ENCODE results near the gene IL22RA2. TPM values are rescaled to one million over a fixed set of nuclear protein-coding genes. Genes with fewer than 3 reads are reported as not detected.

The IL22RA2 gene
- total and polyA plus RNA-seq, 9 of the 15 experiments (the other 6 are each of a cell fraction or from before 2014, with no cell fraction given), result 0.03 TPM; not detected in 8

- peaks cover 10 to 18% of the 10 kb centered on the region in 2 experiments; a peak in 2 of 5 replicates for H3K27me3 ChIP-seq (ENCODE audit: control insufficient read depth in 2 of 2, insufficient read depth in 2 of 2, low read length in 2 of 2)
- H3K4me2 ChIP-seq (ENCODE audit: insufficient read depth, low read length), result no peak overlapping the region
- in situ Hi-C loops (cut with MboI), result no loop called here
- intact Hi-C loops (cut with micrococcal nuclease), result no loop called here
- H4K20me1 ChIP-seq (replicated peaks; ENCODE audit: control insufficient read depth, insufficient read depth, low read length), result no peaks in the 10 kb centered on the region
- DNase-seq (ENCODE audit: extremely low read depth in 1 of 4, low spot score in 3 of 4), result no peak
- BruUV-seq (replicated peaks), result no TSS peak
- no peaks in the 10 kb centered on the region for H3K36me3 ChIP-seq (ENCODE audit: control insufficient read depth, insufficient read depth, low read length)
- CTCF ChIA-PET (ENCODE audit: low intra/inter-chr PET ratio), result no interaction called here
- H3K9ac ChIP-seq (ENCODE audit: insufficient read depth in 1 of 2, low read depth in 2 of 2, low read length in 2 of 2), result no peak overlapping the region
- H3K27ac ChIP-seq (ENCODE audit: extremely low read depth, low read depth, low read length), result no peak overlapping the region
- no peak for ATAC-seq
- POLR2A ChIA-PET, result no interaction called here
- no peak overlapping the region for H2AFZ ChIP-seq (ENCODE audit: low read depth, low read length)
- TF ChIP-seq GATAD2A (IDR thresholded peaks at IDR 0.05), result no peak
- no peak for TF ChIP-seq ZNF512 (tag; IDR thresholded peaks at IDR 0.05)
- no peaks in the 10 kb centered on the region for H3K79me2 ChIP-seq (ENCODE audit: control insufficient read depth, insufficient read depth, low read length)
- 5% methylated on average over 4 of the region's 4 CpGs for WGBS (ENCODE audit: insufficient coverage, low coverage, missing lambda C conversion rate)
- H3K4me1 ChIP-seq (replicated peaks in 1 of 2; ENCODE audit: control insufficient read depth in 2 of 2, insufficient read depth in 2 of 2, low read length in 2 of 2), result no peaks in the 10 kb centered on the region
- H3K9me3 ChIP-seq (replicated peaks; ENCODE audit: control insufficient read depth, insufficient read depth, low read depth, low read length), result no peaks in the 10 kb centered on the region
- H3K4me3 ChIP-seq, result no peak overlapping the region
- FAIRE-seq, result no peak
- no peaks in the 10 kb centered on the region for H3K9me1 ChIP-seq (ENCODE audit: control insufficient read depth, insufficient read depth, low read length)
Measured at GRCh38 chr6:137147195-137147594, 26.2 kb downstream of the IL22RA2 start.

GRCh38 chr6:137146206-137146605 is 27.2 kb downstream of the IL22RA2 start:
- Histone ChIP-seq H3K4me3 (no peak overlapping the region), H3K4me2 (ENCODE audit: insufficient read depth, low read length) (no peak overlapping the region), H3K36me3 (ENCODE audit: control insufficient read depth, insufficient read depth, low read length) (no peaks in the 10 kb centered on the region), H3K79me2 (ENCODE audit: control insufficient read depth, insufficient read depth, low read length) (no peaks in the 10 kb centered on the region), H3K9me3 (replicated peaks; ENCODE audit: control insufficient read depth, insufficient read depth, low read depth, low read length) (no peaks in the 10 kb centered on the region), H2AFZ (ENCODE audit: low read depth, low read length) (no peak overlapping the region; the same call in 1 of the 2 replicates), H3K27me3 (ENCODE audit: control insufficient read depth in 2 of 2, insufficient read depth in 2 of 2, low read length in 2 of 2) (peaks cover 14 to 25% of the 10 kb centered on the region in 2 experiments; a peak in 3 of 5 replicates), H3K9me1 (ENCODE audit: control insufficient read depth, insufficient read depth, low read length) (no peaks in the 10 kb centered on the region), H3K9ac (ENCODE audit: insufficient read depth in 1 of 2, low read depth in 2 of 2, low read length in 2 of 2) (no peak overlapping the region), H3K4me1 (replicated peaks in 1 of 2; ENCODE audit: control insufficient read depth in 2 of 2, insufficient read depth in 2 of 2, low read length in 2 of 2) (no peaks in the 10 kb centered on the region), H4K20me1 (replicated peaks; ENCODE audit: control insufficient read depth, insufficient read depth, low read length) (no peaks in the 10 kb centered on the region), H3K27ac (ENCODE audit: extremely low read depth, low read depth, low read length) (no peak overlapping the region)
- WGBS (ENCODE audit: insufficient coverage, low coverage, missing lambda C conversion rate), result 4% methylated on average over 4 of the region's 4 CpGs
- FAIRE-seq (no peak), DNase-seq (ENCODE audit: extremely low read depth in 1 of 4, low spot score in 3 of 4) (no peak), ATAC-seq (no peak)
- CTCF ChIA-PET (ENCODE audit: low intra/inter-chr PET ratio), result no interaction called here
- POLR2A ChIA-PET, result no interaction called here
- in situ Hi-C loops (cut with MboI) (no loop called here), intact Hi-C loops (cut with micrococcal nuclease) (no loop called here)
- no TSS peak for BruUV-seq (replicated peaks)
- TF ChIP-seq ZNF780A (CRISPR knock-in tag; IDR thresholded peaks at IDR 0.05) (no peak), ZNF766 (CRISPR knock-in tag; conservative IDR thresholded peaks at IDR 0.05) (no peak), ZNF583 (CRISPR knock-in tag; IDR thresholded peaks at IDR 0.05) (no peak), RBM39 (optimal IDR thresholded peaks at IDR 0.05; ENCODE audit: low read depth, low read length) (no peak), THRB (CRISPR knock-in tag; conservative IDR thresholded peaks at IDR 0.05) (no peak), POU5F1 (IDR thresholded peaks at IDR 0.05; ENCODE audit: borderline replicate concordance, low read depth, low read length, partially characterized antibody) (no peak)
- TF ChIP-seq, protein P1, sequence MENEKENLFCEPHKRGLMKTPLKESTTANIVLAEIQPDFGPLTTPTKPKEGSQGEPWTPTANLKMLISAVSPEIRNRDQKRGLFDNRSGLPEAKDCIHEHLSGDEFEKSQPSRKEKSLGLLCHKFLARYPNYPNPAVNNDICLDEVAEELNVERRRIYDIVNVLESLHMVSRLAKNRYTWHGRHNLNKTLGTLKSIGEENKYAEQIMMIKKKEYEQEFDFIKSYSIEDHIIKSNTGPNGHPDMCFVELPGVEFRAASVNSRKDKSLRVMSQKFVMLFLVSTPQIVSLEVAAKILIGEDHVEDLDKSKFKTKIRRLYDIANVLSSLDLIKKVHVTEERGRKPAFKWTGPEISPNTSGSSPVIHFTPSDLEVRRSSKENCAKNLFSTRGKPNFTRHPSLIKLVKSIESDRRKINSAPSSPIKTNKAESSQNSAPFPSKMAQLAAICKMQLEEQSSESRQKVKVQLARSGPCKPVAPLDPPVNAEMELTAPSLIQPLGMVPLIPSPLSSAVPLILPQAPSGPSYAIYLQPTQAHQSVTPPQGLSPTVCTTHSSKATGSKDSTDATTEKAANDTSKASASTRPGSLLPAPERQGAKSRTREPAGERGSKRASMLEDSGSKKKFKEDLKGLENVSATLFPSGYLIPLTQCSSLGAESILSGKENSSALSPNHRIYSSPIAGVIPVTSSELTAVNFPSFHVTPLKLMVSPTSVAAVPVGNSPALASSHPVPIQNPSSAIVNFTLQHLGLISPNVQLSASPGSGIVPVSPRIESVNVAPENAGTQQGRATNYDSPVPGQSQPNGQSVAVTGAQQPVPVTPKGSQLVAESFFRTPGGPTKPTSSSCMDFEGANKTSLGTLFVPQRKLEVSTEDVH (IDR thresholded peaks at IDR 0.05; ENCODE audit: low read depth, partially characterized antibody), result no peak
- TF ChIP-seq, protein P2, sequence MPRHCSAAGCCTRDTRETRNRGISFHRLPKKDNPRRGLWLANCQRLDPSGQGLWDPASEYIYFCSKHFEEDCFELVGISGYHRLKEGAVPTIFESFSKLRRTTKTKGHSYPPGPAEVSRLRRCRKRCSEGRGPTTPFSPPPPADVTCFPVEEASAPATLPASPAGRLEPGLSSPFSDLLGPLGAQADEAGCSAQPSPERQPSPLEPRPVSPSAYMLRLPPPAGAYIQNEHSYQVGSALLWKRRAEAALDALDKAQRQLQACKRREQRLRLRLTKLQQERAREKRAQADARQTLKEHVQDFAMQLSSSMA (CRISPR knock-in tag; IDR thresholded peaks at IDR 0.05), result no peak

All from K562 (cell line).